Astrocyte (in vitro differentiated cells and primary cell): ENCODE data around the gene CCZ1. TPM values are rescaled to one million over a fixed set of nuclear protein-coding genes. Genes with fewer than 3 reads are reported as not detected.
"Not testable (repeated sequence)": the region's sequence is repeated elsewhere in the genome, so short reads cannot be mapped to it uniquely, and the experiment has no call there.

Source experiments
- DNase-seq: peaks from one replicate; pipeline ENCODE4 v3.0.0-alpha.2; 2010; ENCODE audit warnings: low read depth
- FAIRE-seq: peaks from 2 replicates; lab custom pipeline; 2011; peaks lifted over from hg19 to GRCh38; lab: Jason Lieb, UNC
- H2AFZ ChIP-seq: 2 replicates; pipeline ENCODE4 v1.6.0; 2012; ENCODE audit warnings: low read depth, low read length, inconsistent platforms
- H3K27ac ChIP-seq: 2 replicates; pipeline ENCODE4 v1.5.1; 2011; ENCODE audit warnings: low read depth, low read length, inconsistent platforms
- H3K27me3 ChIP-seq: 2 replicates; pipeline ENCODE4 v1.6.0; 2011; ENCODE audit warnings: low read length, inconsistent platforms; ENCODE audit not compliant: insufficient read depth
- H3K36me3 ChIP-seq: 2 replicates; pipeline ENCODE4 v1.5.1; 2011; ENCODE audit warnings: low read length, inconsistent platforms; ENCODE audit not compliant: insufficient read depth
- H3K4me1 ChIP-seq: 2 replicates; pipeline ENCODE4 v1.5.1; 2011; ENCODE audit warnings: low read length, inconsistent platforms; ENCODE audit not compliant: insufficient read depth
- H3K4me2 ChIP-seq: 2 replicates; pipeline ENCODE4 v1.6.0; 2012; ENCODE audit warnings: low read length, inconsistent platforms
- H3K4me3 ChIP-seq: 2 replicates; pipeline ENCODE4 v1.5.1; 2011; ENCODE audit warnings: low read depth, mild to moderate bottlenecking, low read length, inconsistent platforms; ENCODE audit not compliant: insufficient read depth
- H3K79me2 ChIP-seq: 2 replicates; pipeline ENCODE4 v1.6.0; 2012; ENCODE audit warnings: mild to moderate bottlenecking, low read length, inconsistent platforms; ENCODE audit not compliant: insufficient read depth
- H3K9ac ChIP-seq: 2 replicates; pipeline ENCODE4 v1.6.0; 2012; ENCODE audit warnings: mild to moderate bottlenecking, low read length, inconsistent platforms
- H3K9me3 ChIP-seq: 2 replicates; pipeline ENCODE4 v1.5.1; 2012; ENCODE audit warnings: low read depth, mild to moderate bottlenecking, low read length, inconsistent platforms; ENCODE audit not compliant: insufficient read depth
- H4K20me1 ChIP-seq: 2 replicates; pipeline ENCODE4 v1.6.0; 2012; ENCODE audit warnings: low read length, inconsistent platforms; ENCODE audit not compliant: insufficient read depth
- H3K27ac Mint-ChIP-seq: one replicate; pipeline ENCODE4 v1.8.0; 2021; ENCODE audit warnings: mild to moderate bottlenecking, mixed read lengths; ENCODE audit not compliant: unreplicated experiment
- H3K27me3 Mint-ChIP-seq: one replicate; pipeline ENCODE4 v1.8.0; 2021; ENCODE audit warnings: low read depth, mixed read lengths; ENCODE audit not compliant: unreplicated experiment
- H3K36me3 Mint-ChIP-seq: one replicate; pipeline ENCODE4 v1.8.0; 2021; ENCODE audit warnings: low read depth, mixed read lengths; ENCODE audit not compliant: unreplicated experiment
- H3K4me1 Mint-ChIP-seq: one replicate; pipeline ENCODE4 v1.8.0; 2021; ENCODE audit warnings: low read depth, mixed read lengths; ENCODE audit not compliant: unreplicated experiment
- H3K4me3 Mint-ChIP-seq: one replicate; pipeline ENCODE4 v1.8.0; 2021; ENCODE audit warnings: mild to moderate bottlenecking, moderate library complexity, mixed read lengths; ENCODE audit not compliant: unreplicated experiment
- H3K9me3 Mint-ChIP-seq: one replicate; pipeline ENCODE4 v1.8.0; 2021; ENCODE audit warnings: mild to moderate bottlenecking, mixed read lengths; ENCODE audit not compliant: unreplicated experiment
- total RNA-seq: library from RNA; stranded (reverse); gene quantifications from 2 replicates; pipeline ENCODE4 v1.2.1, GENCODE V29; 2021

CCZ1 gene
- total RNA-seq, 1 donor from 2014 or later = 69.2 TPM

DNA sequence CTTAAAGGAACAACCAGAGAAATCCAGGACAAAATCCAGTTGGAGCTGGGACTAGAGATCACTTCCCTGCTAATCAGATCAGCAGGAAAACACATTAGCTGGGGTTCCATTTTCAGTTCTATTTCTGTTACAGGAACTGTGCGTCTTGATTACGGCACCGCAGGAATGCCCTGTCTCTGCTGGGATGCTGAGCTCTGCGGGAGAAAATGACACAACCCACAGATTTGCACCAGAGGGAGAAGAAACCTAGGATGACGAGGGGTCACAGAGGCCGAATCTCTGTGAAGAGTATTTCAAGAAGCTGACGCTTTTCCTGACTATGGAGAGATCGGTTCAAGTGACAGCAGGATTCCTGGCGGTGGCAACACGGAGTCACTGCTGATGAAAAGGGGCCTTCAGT is 31.8 kb downstream of the CCZ1 start:
- not testable (repeated sequence) for H3K27me3 Mint-ChIP-seq, H3K27ac Mint-ChIP-seq, H3K4me1 ChIP-seq, H4K20me1 ChIP-seq, H3K79me2 ChIP-seq, FAIRE-seq, H3K4me2 ChIP-seq, H3K9ac ChIP-seq, H3K36me3 ChIP-seq, H3K27ac ChIP-seq, H3K4me3 Mint-ChIP-seq, H3K4me3 ChIP-seq, H2AFZ ChIP-seq, H3K36me3 Mint-ChIP-seq, H3K4me1 Mint-ChIP-seq, H3K9me3 ChIP-seq, H3K9me3 Mint-ChIP-seq, DNase-seq, H3K27me3 ChIP-seq

DNA sequence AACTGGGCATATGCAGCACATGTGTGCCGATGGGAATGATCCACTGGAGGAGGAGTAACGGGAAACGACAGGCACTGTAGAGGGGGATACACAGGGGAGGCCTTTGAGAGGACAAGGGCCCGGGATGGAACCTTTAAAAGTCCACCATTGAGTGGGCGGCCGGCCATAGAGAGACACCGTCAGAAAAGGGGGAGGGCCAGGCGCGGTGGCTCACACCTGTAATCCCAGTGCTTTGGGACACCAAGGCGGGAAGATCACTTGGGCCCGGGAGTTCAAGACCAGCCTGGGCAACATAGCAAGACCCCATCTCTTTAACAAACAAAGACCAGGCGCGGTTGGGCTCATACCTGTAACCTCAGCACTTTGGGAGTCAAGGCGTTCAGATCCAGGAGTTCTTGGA is 32.7 kb downstream of the CCZ1 start:
- not testable (repeated sequence) for H3K9me3 ChIP-seq, H3K4me1 Mint-ChIP-seq, H3K27me3 ChIP-seq, FAIRE-seq, H3K36me3 Mint-ChIP-seq, H2AFZ ChIP-seq, H3K4me3 ChIP-seq, H4K20me1 ChIP-seq, H3K9me3 Mint-ChIP-seq, DNase-seq, H3K79me2 ChIP-seq, H3K27me3 Mint-ChIP-seq, H3K9ac ChIP-seq, H3K27ac ChIP-seq, H3K4me3 Mint-ChIP-seq, H3K4me2 ChIP-seq, H3K4me1 ChIP-seq, H3K27ac Mint-ChIP-seq, H3K36me3 ChIP-seq

GRCh38 chr7:5931905-5932644 is 33.5 kb downstream of the CCZ1 start:
- H3K9ac ChIP-seq, FAIRE-seq, H3K9me3 ChIP-seq, H3K27me3 ChIP-seq, H3K79me2 ChIP-seq, H3K27ac ChIP-seq, H2AFZ ChIP-seq, H3K27me3 Mint-ChIP-seq, H4K20me1 ChIP-seq, H3K9me3 Mint-ChIP-seq, H3K36me3 ChIP-seq, H3K4me1 Mint-ChIP-seq, H3K4me3 ChIP-seq, H3K27ac Mint-ChIP-seq, H3K4me1 ChIP-seq, H3K4me3 Mint-ChIP-seq, H3K4me2 ChIP-seq, H3K36me3 Mint-ChIP-seq: not testable (repeated sequence)
- peak; percentile 25 for DNase-seq

- H3K4me3 Mint-ChIP-seq, FAIRE-seq: not testable (repeated sequence)
Observed at GRCh38 chr7:5934945-5935450, 36.5 kb downstream of the CCZ1 start.

GRCh38 chr7:5963205-5963604 is 64.7 kb downstream of the CCZ1 start:
- not testable (repeated sequence) for H3K27ac ChIP-seq, H3K4me2 ChIP-seq, H3K79me2 ChIP-seq, H3K36me3 ChIP-seq, H2AFZ ChIP-seq, H3K27ac Mint-ChIP-seq, H3K9me3 ChIP-seq, DNase-seq, H3K4me3 Mint-ChIP-seq, H3K4me1 Mint-ChIP-seq, H3K36me3 Mint-ChIP-seq, H3K27me3 ChIP-seq, H3K27me3 Mint-ChIP-seq, H4K20me1 ChIP-seq, H3K4me1 ChIP-seq, H3K9me3 Mint-ChIP-seq, H3K4me3 ChIP-seq, FAIRE-seq, H3K9ac ChIP-seq

More at GRCh38 chr7:5934945-5935450, 36.5 kb downstream of the CCZ1 start:
- H3K36me3 ChIP-seq, H3K4me3 ChIP-seq, H3K9me3 Mint-ChIP-seq, H3K27ac ChIP-seq, H3K27ac Mint-ChIP-seq, H3K27me3 ChIP-seq, H4K20me1 ChIP-seq, H3K9ac ChIP-seq, H3K4me1 Mint-ChIP-seq, DNase-seq, H3K9me3 ChIP-seq, H3K4me2 ChIP-seq, H3K79me2 ChIP-seq, H2AFZ ChIP-seq, H3K4me1 ChIP-seq, H3K27me3 Mint-ChIP-seq, H3K36me3 Mint-ChIP-seq: not testable (repeated sequence)

DNA sequence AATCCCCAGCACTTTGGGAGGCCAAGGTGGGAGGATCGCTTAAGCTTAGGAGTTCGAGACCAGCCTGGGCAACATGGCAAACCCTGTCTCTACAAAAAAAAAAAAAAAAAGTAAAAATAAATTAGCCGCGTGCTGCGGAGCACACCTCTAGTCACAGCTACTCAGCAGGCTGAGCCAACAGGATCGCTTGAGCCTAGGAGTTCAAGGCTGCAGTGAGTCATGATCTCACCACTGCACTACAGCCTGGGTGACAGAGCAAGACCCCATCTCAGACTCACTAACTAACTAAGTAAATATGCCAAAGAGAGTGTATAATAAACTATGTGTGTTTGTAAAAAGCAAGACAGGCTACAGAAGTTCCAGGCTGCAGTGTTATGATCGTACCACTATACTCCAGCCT is 65.3 kb downstream of the CCZ1 start:
- not testable (repeated sequence) for FAIRE-seq, H3K27me3 ChIP-seq

More for the DNA sequence above, 65.3 kb downstream of the CCZ1 start:
- not testable (repeated sequence) for H3K4me1 ChIP-seq, H3K4me2 ChIP-seq, H3K4me3 Mint-ChIP-seq, H3K36me3 ChIP-seq, DNase-seq, H3K36me3 Mint-ChIP-seq, H3K9me3 ChIP-seq, H2AFZ ChIP-seq, H3K27me3 Mint-ChIP-seq, H3K79me2 ChIP-seq, H3K4me3 ChIP-seq, H3K9me3 Mint-ChIP-seq, H3K9ac ChIP-seq, H3K4me1 Mint-ChIP-seq, H3K27ac ChIP-seq, H4K20me1 ChIP-seq, H3K27ac Mint-ChIP-seq
